ENCODE results near the gene SLC9A5.

The SLC9A5 gene

GRCh38 chr16:67280090-67281015 is 31.6 kb downstream of the SLC9A5 start:
- H3K9ac ChIP-seq (ENCODE audit: low read length) = no peak overlapping the region
- no peak overlapping the region for H2AK5ac ChIP-seq (ENCODE audit: low read length)
- no peak overlapping the region for H3K4me3 ChIP-seq (ENCODE audit: low read depth, low read length)
- H3K4me2 ChIP-seq (ENCODE audit: low read length) = no peak overlapping the region
- H2BK120ac ChIP-seq (ENCODE audit: insufficient read depth, low read length, poor library complexity) = no peak overlapping the region
- no peak overlapping the region for H3K23ac ChIP-seq (ENCODE audit: low read length)
- no peak overlapping the region for H3K18ac ChIP-seq (ENCODE audit: low read length)
- peaks cover 9 to 16% of the 10 kb centered on the region in 2 experiments for H3K4me1 ChIP-seq (ENCODE audit: control insufficient read depth in 1 of 2, insufficient read depth in 2 of 2, low read length in 2 of 2)
- peaks cover 6% of the 10 kb centered on the region for H3K79me1 ChIP-seq (ENCODE audit: low read length)
- H4K12ac ChIP-seq (ENCODE audit: low read depth, low read length) = no peak overlapping the region
- H3K4ac ChIP-seq (ENCODE audit: low read depth, low read length) = no peak overlapping the region
- H4K8ac ChIP-seq (ENCODE audit: low read depth, low read length) = no peak overlapping the region
- no peak overlapping the region for H2AFZ ChIP-seq (ENCODE audit: insufficient read depth, low read length, poor library complexity)
- H2BK12ac ChIP-seq (ENCODE audit: low read length) = no peak overlapping the region
- H3K27ac ChIP-seq (ENCODE audit: low read depth, low read length) = no peak overlapping the region
- DNase-seq = no peak
- no CpG with 5 or more reads among the region's 15 CpGs for WGBS (ENCODE audit: extremely low coverage, insufficient coverage, insufficient read length)
- H3K79me2 ChIP-seq (ENCODE audit: control insufficient read depth, insufficient read depth, low read length, poor library complexity) = no peaks in the 10 kb centered on the region
- peaks cover 4% of the 10 kb centered on the region for H3K27me3 ChIP-seq (ENCODE audit: insufficient read depth, low read length)
- no peaks in the 10 kb centered on the region for H3K36me3 ChIP-seq (ENCODE audit: control insufficient read depth in 1 of 2, insufficient read depth in 2 of 2, low read length in 2 of 2)
- peaks cover 1% of the 10 kb centered on the region for H3K9me3 ChIP-seq (ENCODE audit: insufficient read depth, low read depth, low read length)
- H3K14ac ChIP-seq (ENCODE audit: low read length) = no peak overlapping the region
- no peak overlapping the region for H2BK5ac ChIP-seq (ENCODE audit: low read depth, low read length, poor library complexity)
- no peak overlapping the region for H4K91ac ChIP-seq (ENCODE audit: low read depth, low read length)

DNA sequence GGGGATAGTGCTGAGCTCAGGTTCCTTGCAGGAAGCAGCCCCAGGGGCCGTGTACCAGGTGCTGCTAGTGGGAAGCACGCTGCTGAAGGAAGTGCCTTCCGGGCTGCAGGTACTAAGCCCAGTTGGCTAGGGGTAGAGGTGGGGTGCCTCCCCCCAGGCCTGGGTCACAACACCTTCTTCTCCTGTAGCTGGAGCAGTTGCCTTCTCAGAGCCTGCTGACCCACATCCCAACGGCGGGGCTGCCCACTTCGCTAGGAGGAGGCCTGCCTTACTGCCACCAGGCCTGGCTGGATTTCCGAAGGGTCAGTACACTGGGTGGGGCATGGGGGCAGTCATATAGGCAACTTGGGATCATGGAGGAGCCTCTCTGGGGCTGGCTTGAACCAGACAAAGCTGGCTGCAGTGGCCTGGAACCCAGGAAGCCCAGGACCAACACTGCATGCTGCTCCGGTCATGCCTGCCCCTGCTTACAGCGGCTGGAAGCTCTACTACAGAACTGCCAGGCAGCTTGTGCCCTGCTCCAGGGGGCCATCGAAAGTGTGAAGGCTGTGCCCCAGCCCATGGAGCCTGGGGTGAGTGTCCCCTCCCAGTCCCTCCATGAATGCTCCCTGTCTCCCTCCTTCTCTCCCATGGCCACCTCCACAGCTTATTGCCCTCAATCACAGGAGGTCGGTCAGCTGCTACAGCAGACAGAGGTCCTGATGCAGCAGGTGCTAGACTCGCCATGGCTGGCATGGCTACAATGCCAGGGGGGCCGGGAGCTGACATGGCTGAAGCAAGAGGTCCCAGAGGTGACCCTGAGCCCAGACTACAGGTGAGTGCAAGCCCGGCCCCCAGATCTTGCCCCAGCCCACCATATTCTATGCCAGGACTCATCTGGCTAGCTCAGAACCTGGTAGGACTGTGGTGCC is 33.0 kb downstream of the SLC9A5 start:
- Histone ChIP-seq H3K9ac (ENCODE audit: low read length) (no peak overlapping the region), H4K8ac (ENCODE audit: low read depth, low read length) (no peak overlapping the region), H2BK120ac (ENCODE audit: insufficient read depth, low read length, poor library complexity) (no peak overlapping the region), H2AFZ (ENCODE audit: insufficient read depth, low read length, poor library complexity) (no peak overlapping the region), H3K4me3 (ENCODE audit: low read depth, low read length) (no peak overlapping the region), H2AK5ac (ENCODE audit: low read length) (no peak overlapping the region), H2BK5ac (ENCODE audit: low read depth, low read length, poor library complexity) (no peak overlapping the region), H3K14ac (ENCODE audit: low read length) (no peak overlapping the region), H3K27ac (ENCODE audit: low read depth, low read length) (no peak overlapping the region), H3K4me2 (ENCODE audit: low read length) (no peak overlapping the region), H3K18ac (ENCODE audit: low read length) (no peak overlapping the region), H3K23ac (ENCODE audit: low read length) (no peak overlapping the region), H3K36me3 (ENCODE audit: control insufficient read depth in 1 of 2, insufficient read depth in 2 of 2, low read length in 2 of 2) (no peaks in the 10 kb centered on the region), H3K79me1 (ENCODE audit: low read length) (peaks cover 6% of the 10 kb centered on the region), H3K4me1 (ENCODE audit: control insufficient read depth in 1 of 2, insufficient read depth in 2 of 2, low read length in 2 of 2) (peaks cover 9 to 16% of the 10 kb centered on the region in 2 experiments), H3K79me2 (ENCODE audit: control insufficient read depth, insufficient read depth, low read length, poor library complexity) (no peaks in the 10 kb centered on the region), H3K27me3 (ENCODE audit: insufficient read depth, low read length) (peaks cover 4% of the 10 kb centered on the region), H3K9me3 (ENCODE audit: insufficient read depth, low read depth, low read length) (peaks cover 1% of the 10 kb centered on the region), H4K12ac (ENCODE audit: low read depth, low read length) (no peak overlapping the region), H4K91ac (ENCODE audit: low read depth, low read length) (no peak overlapping the region), H3K4ac (ENCODE audit: low read depth, low read length) (no peak overlapping the region), H2BK12ac (ENCODE audit: low read length) (no peak overlapping the region)
- WGBS (ENCODE audit: extremely low coverage, insufficient coverage, insufficient read length) = no CpG with 5 or more reads among the region's 14 CpGs
- DNase-seq = no peak

DNA sequence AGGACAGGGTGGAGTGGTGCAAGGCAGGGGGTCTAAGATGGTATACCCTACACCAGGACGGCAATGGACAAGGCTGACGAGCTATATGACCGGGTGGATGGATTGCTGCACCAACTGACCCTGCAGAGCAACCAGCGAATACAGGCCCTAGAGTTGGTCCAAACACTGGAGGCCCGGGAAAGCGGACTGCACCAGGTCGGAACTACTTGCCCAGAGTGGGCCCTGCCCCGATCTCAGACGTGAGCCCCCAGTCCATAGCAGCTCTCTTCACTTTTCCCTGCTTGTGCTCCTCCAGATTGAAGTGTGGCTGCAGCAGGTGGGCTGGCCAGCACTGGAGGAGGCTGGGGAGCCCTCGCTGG is 33.6 kb downstream of the SLC9A5 start:
- no peak overlapping the region for H2BK12ac ChIP-seq (ENCODE audit: low read length)
- no peak overlapping the region for H2AK5ac ChIP-seq (ENCODE audit: low read length)
- H3K79me1 ChIP-seq (ENCODE audit: low read length) = peaks cover 6% of the 10 kb centered on the region
- no peak overlapping the region for H2BK5ac ChIP-seq (ENCODE audit: low read depth, low read length, poor library complexity)
- H4K12ac ChIP-seq (ENCODE audit: low read depth, low read length) = no peak overlapping the region
- no peak overlapping the region for H4K8ac ChIP-seq (ENCODE audit: low read depth, low read length)
- WGBS (ENCODE audit: extremely low coverage, insufficient coverage, insufficient read length) = no CpG with 5 or more reads among the region's 10 CpGs
- peaks cover 4% of the 10 kb centered on the region for H3K27me3 ChIP-seq (ENCODE audit: insufficient read depth, low read length)
- no peak overlapping the region for H3K14ac ChIP-seq (ENCODE audit: low read length)
- no peak overlapping the region for H3K4ac ChIP-seq (ENCODE audit: low read depth, low read length)
- H3K18ac ChIP-seq (ENCODE audit: low read length) = no peak overlapping the region
- no peak overlapping the region for H2AFZ ChIP-seq (ENCODE audit: insufficient read depth, low read length, poor library complexity)
- H3K9me3 ChIP-seq (ENCODE audit: insufficient read depth, low read depth, low read length) = peaks cover 1% of the 10 kb centered on the region
- no peaks in the 10 kb centered on the region for H3K36me3 ChIP-seq (ENCODE audit: control insufficient read depth in 1 of 2, insufficient read depth in 2 of 2, low read length in 2 of 2)
- H3K4me1 ChIP-seq (ENCODE audit: control insufficient read depth in 1 of 2, insufficient read depth in 2 of 2, low read length in 2 of 2) = peaks cover 8 to 15% of the 10 kb centered on the region in 2 experiments
- H3K9ac ChIP-seq (ENCODE audit: low read length) = no peak overlapping the region
- H3K4me2 ChIP-seq (ENCODE audit: low read length) = no peak overlapping the region
- H2BK120ac ChIP-seq (ENCODE audit: insufficient read depth, low read length, poor library complexity) = no peak overlapping the region
- no peak overlapping the region for H3K27ac ChIP-seq (ENCODE audit: low read depth, low read length)
- H3K79me2 ChIP-seq (ENCODE audit: control insufficient read depth, insufficient read depth, low read length, poor library complexity) = no peaks in the 10 kb centered on the region
- H3K23ac ChIP-seq (ENCODE audit: low read length) = no peak overlapping the region
- DNase-seq = no peak
- H4K91ac ChIP-seq (ENCODE audit: low read depth, low read length) = no peak overlapping the region
- no peak overlapping the region for H3K4me3 ChIP-seq (ENCODE audit: low read depth, low read length)

DNA sequence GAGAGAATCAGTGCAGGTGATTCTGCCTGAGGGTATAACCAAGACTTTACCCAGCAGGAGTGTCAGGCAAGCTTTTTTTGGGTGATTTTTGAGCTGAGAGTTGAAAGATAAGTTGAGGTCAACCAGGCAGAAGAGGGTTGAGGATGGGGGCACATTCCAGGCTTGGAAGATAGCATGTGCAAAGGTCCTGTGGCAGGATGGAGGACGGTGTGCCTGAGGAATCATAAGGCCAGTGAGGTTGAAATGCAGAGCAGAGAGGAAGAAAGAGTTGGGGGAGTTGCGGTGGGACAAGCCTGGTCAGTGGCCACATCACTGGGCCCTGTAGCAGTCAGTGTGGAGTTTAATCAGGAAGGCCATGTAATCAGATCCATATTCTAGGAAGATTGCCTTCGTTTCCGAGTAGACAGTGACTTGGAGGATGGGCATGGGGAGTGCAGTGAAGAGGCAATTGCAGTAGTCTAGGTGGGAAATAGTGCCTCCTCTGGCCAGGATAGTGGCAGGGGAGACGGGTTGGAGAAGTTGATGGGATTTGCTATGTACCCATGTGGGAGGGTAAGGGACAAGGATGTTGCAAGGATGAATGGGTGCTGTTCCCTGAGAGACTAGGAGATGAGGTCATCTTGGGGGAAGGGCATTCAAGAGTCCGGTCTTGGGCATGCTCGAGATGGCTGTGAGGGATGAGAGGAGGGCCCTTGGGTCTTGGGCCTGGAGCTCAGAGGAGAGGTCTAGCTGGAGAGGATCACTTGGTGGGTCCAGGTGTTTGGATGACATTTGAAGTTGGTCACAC is 34.5 kb downstream of the SLC9A5 start:
- Histone ChIP-seq H3K27me3 (ENCODE audit: insufficient read depth, low read length) (peaks cover 4% of the 10 kb centered on the region), H2AK5ac (ENCODE audit: low read length) (no peak overlapping the region), H4K12ac (ENCODE audit: low read depth, low read length) (no peak overlapping the region), H3K9ac (ENCODE audit: low read length) (no peak overlapping the region), H3K4me1 (ENCODE audit: control insufficient read depth in 1 of 2, insufficient read depth in 2 of 2, low read length in 2 of 2) (peaks cover 7 to 12% of the 10 kb centered on the region in 2 experiments), H3K14ac (ENCODE audit: low read length) (no peak overlapping the region), H2BK5ac (ENCODE audit: low read depth, low read length, poor library complexity) (no peak overlapping the region), H3K4ac (ENCODE audit: low read depth, low read length) (no peak overlapping the region), H3K36me3 (ENCODE audit: control insufficient read depth in 1 of 2, insufficient read depth in 2 of 2, low read length in 2 of 2) (no peaks in the 10 kb centered on the region), H3K79me1 (ENCODE audit: low read length) (peaks cover 6% of the 10 kb centered on the region), H3K23ac (ENCODE audit: low read length) (no peak overlapping the region), H4K8ac (ENCODE audit: low read depth, low read length) (no peak overlapping the region), H3K4me2 (ENCODE audit: low read length) (no peak overlapping the region), H2AFZ (ENCODE audit: insufficient read depth, low read length, poor library complexity) (no peak overlapping the region), H2BK12ac (ENCODE audit: low read length) (no peak overlapping the region), H3K18ac (ENCODE audit: low read length) (no peak overlapping the region), H2BK120ac (ENCODE audit: insufficient read depth, low read length, poor library complexity) (no peak overlapping the region), H3K27ac (ENCODE audit: low read depth, low read length) (no peak overlapping the region), H3K4me3 (ENCODE audit: low read depth, low read length) (no peak overlapping the region), H3K79me2 (ENCODE audit: control insufficient read depth, insufficient read depth, low read length, poor library complexity) (no peaks in the 10 kb centered on the region), H4K91ac (ENCODE audit: low read depth, low read length) (no peak overlapping the region), H3K9me3 (ENCODE audit: insufficient read depth, low read depth, low read length) (peaks cover 1% of the 10 kb centered on the region)
- no CpG with 5 or more reads among the region's 7 CpGs for WGBS (ENCODE audit: extremely low coverage, insufficient coverage, insufficient read length)
- DNase-seq = no peak
